ENCODE measurements around the gene TRIM17. TPM values are rescaled to one million over a fixed set of nuclear protein-coding genes. Genes with fewer than 3 reads are reported as not detected.

The TRIM17 gene
- total RNA-seq, 1 experiment from 2014 or later, result not detected

DNA sequence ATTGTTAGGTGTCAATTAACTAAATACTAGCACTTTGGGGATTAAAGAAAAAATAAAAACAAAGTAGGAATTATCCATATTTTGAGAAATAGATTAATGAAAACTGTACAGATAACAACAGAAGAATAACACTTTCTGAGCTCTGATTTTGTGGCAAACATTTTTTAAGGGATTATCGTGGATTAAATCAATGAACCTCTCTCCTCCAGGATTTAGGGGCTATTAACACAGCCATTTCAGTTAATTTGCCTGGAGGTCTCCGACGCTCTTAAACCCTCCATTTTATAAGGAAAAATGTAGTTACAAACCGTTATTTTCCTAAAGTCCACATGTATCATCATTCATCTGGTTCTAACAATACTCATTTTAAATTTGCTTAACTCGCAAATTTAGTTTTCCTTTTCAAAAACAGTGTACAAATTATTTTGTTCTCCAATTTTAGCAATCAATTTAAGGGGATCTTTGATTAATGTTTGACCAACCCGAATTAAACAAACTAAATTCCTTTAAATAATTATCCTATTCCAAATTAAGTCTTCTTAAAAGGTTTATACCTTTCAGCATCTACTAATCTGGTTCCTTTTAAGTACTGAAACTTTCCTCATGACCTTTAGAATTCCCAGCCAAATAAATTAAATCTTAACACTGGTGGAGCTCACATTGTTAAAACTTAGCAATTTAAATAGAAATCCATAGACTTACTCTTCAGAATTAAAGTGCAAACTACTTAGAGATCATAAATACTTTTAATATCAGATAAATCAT is 39.8 kb upstream of the TRIM17 start:
- Histone ChIP-seq H4K20me1 (ENCODE audit: insufficient read depth) (no peaks in the 10 kb centered on the region), H3K36me3 (ENCODE audit: control insufficient read depth in 1 of 2, insufficient read depth in 2 of 2, low read length in 2 of 2) (no peaks in the 10 kb centered on the region), H3K9ac (ENCODE audit: low read length) (peak overlapping the region; percentile 96), H2AFZ (ENCODE audit: low read depth, low read length, poor library complexity, severe bottlenecking) (no peak overlapping the region), H3K79me2 (ENCODE audit: insufficient read depth, low read length) (peaks cover 23% of the 10 kb centered on the region), H3K9me2 (ENCODE audit: insufficient read depth) (no peaks in the 10 kb centered on the region), H3K4me1 (ENCODE audit: control insufficient read depth in 1 of 2, insufficient read depth in 2 of 2, low read length in 2 of 2) (peaks cover 7 to 41% of the 10 kb centered on the region in 2 experiments; a peak in 3 of 4 replicates), H3K4me3 (replicated peaks in 1 of 2; ENCODE audit: low read depth in 1 of 2, low read length in 2 of 2) (peak overlapping the region; percentile 90 to 94), H3K27ac (ENCODE audit: low read depth, low read length) (peak overlapping the region; percentile 98), H3K27me3 (ENCODE audit: insufficient read depth, low read length) (no peaks in the 10 kb centered on the region), H3K9me3 (ENCODE audit: control insufficient read depth in 1 of 2, insufficient read depth in 1 of 2, low read depth in 1 of 2, low read length in 2 of 2) (no peaks in the 10 kb centered on the region), H3K4me2 (ENCODE audit: low read length) (peak overlapping the region; percentile 98)
- DNase-seq (ENCODE audit: low read depth, low spot score) (no peak), ATAC-seq (no peak)
- RAD21 ChIA-PET (ENCODE audit: low non-redundant PET in 1 of 2, low total read pairs in 2 of 2, uncharacterized antibody in 2 of 2, unreplicated experiment in 2 of 2), result no interaction called here
- no TSS peak for BruUV-seq (replicated peaks)
- TF ChIP-seq ELF1 (IDR thresholded peaks at IDR 0.05; ENCODE audit: borderline replicate concordance, low read depth) (no peak), SIN3A (IDR thresholded peaks at IDR 0.05; ENCODE audit: low read depth) (no peak), POLR2AphosphoS5 (IDR thresholded peaks at IDR 0.05; ENCODE audit: low read depth, low read length) (no peak), EZH2 (IDR thresholded peaks at IDR 0.05) (no peak), SP1 (IDR thresholded peaks at IDR 0.05; ENCODE audit: low read depth) (no peak), RAD21 (IDR thresholded peaks at IDR 0.05; ENCODE audit: low read depth) (no peak), EGR1 (IDR thresholded peaks at IDR 0.05; ENCODE audit: low read depth) (no peak), ZNF274 (IDR thresholded peaks at IDR 0.05; ENCODE audit: low read depth, low read length) (no peak), FOSL1 (IDR thresholded peaks at IDR 0.05; ENCODE audit: low read depth) (no peak), EZH2phosphoT487 (IDR thresholded peaks at IDR 0.05; ENCODE audit: borderline replicate concordance) (no peak), TCF7L2 (IDR thresholded peaks at IDR 0.05; ENCODE audit: borderline replicate concordance, extremely low read depth, insufficient read depth, insufficient read length) (no peak), ZFX (IDR thresholded peaks at IDR 0.05) (no peak), CEBPB (IDR thresholded peaks at IDR 0.05; ENCODE audit: low read depth) (no peak), POLR2A (IDR thresholded peaks at IDR 0.05; ENCODE audit: borderline replicate concordance, extremely low read depth, insufficient read depth, insufficient read length) (no peak), SRF (IDR thresholded peaks at IDR 0.05; ENCODE audit: low read depth) (no peak), CBX3 (IDR thresholded peaks at IDR 0.05; ENCODE audit: low read depth) (no peak)
- TF ChIP-seq, protein P1, sequence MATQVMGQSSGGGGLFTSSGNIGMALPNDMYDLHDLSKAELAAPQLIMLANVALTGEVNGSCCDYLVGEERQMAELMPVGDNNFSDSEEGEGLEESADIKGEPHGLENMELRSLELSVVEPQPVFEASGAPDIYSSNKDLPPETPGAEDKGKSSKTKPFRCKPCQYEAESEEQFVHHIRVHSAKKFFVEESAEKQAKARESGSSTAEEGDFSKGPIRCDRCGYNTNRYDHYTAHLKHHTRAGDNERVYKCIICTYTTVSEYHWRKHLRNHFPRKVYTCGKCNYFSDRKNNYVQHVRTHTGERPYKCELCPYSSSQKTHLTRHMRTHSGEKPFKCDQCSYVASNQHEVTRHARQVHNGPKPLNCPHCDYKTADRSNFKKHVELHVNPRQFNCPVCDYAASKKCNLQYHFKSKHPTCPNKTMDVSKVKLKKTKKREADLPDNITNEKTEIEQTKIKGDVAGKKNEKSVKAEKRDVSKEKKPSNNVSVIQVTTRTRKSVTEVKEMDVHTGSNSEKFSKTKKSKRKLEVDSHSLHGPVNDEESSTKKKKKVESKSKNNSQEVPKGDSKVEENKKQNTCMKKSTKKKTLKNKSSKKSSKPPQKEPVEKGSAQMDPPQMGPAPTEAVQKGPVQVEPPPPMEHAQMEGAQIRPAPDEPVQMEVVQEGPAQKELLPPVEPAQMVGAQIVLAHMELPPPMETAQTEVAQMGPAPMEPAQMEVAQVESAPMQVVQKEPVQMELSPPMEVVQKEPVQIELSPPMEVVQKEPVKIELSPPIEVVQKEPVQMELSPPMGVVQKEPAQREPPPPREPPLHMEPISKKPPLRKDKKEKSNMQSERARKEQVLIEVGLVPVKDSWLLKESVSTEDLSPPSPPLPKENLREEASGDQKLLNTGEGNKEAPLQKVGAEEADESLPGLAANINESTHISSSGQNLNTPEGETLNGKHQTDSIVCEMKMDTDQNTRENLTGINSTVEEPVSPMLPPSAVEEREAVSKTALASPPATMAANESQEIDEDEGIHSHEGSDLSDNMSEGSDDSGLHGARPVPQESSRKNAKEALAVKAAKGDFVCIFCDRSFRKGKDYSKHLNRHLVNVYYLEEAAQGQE (IDR thresholded peaks at IDR 0.05; ENCODE audit: low read depth), result no peak
- TF ChIP-seq, protein P2, sequence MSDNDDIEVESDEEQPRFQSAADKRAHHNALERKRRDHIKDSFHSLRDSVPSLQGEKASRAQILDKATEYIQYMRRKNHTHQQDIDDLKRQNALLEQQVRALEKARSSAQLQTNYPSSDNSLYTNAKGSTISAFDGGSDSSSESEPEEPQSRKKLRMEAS (IDR thresholded peaks at IDR 0.05), result no peak
- TF ChIP-seq, protein P3, sequence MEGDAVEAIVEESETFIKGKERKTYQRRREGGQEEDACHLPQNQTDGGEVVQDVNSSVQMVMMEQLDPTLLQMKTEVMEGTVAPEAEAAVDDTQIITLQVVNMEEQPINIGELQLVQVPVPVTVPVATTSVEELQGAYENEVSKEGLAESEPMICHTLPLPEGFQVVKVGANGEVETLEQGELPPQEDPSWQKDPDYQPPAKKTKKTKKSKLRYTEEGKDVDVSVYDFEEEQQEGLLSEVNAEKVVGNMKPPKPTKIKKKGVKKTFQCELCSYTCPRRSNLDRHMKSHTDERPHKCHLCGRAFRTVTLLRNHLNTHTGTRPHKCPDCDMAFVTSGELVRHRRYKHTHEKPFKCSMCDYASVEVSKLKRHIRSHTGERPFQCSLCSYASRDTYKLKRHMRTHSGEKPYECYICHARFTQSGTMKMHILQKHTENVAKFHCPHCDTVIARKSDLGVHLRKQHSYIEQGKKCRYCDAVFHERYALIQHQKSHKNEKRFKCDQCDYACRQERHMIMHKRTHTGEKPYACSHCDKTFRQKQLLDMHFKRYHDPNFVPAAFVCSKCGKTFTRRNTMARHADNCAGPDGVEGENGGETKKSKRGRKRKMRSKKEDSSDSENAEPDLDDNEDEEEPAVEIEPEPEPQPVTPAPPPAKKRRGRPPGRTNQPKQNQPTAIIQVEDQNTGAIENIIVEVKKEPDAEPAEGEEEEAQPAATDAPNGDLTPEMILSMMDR (IDR thresholded peaks at IDR 0.05 in 2 of 3, conservative IDR thresholded peaks at IDR 0.05 in 1 of 3; ENCODE audit: borderline replicate concordance in 1 of 3, insufficient read depth in 1 of 3, low read depth in 2 of 3, low read length in 2 of 3), result no peak
- TF ChIP-seq, protein P4, sequence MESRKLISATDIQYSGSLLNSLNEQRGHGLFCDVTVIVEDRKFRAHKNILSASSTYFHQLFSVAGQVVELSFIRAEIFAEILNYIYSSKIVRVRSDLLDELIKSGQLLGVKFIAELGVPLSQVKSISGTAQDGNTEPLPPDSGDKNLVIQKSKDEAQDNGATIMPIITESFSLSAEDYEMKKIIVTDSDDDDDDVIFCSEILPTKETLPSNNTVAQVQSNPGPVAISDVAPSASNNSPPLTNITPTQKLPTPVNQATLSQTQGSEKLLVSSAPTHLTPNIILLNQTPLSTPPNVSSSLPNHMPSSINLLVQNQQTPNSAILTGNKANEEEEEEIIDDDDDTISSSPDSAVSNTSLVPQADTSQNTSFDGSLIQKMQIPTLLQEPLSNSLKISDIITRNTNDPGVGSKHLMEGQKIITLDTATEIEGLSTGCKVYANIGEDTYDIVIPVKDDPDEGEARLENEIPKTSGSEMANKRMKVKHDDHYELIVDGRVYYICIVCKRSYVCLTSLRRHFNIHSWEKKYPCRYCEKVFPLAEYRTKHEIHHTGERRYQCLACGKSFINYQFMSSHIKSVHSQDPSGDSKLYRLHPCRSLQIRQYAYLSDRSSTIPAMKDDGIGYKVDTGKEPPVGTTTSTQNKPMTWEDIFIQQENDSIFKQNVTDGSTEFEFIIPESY (IDR thresholded peaks at IDR 0.05; ENCODE audit: extremely low read depth, insufficient replicate concordance, low read length), result no peak
- CTCF ChIA-PET, result interaction anchor here (1.5 kb wide), 1 partner anchor 30 kb away, joined by 5 read pairs; the partner anchor contains the start of gene RNF187
- POLR2A ChIA-PET, result interaction anchor here (1.1 to 1.6 kb wide), 5 partner anchors 8 to 325 kb away, joined by 3 to 8 read pairs (median 5); partner anchors contain the start of gene TRIM11
- intact Hi-C loops (cut with micrococcal nuclease), result loop anchor here (2.0 to 10.0 kb wide), 6 partner anchors 50 to 462 kb away; partner anchors contain the start of gene TRIM11

Measured in HCT116 (cell line).